Mesothelial cell of epicardium (in vitro differentiated cells): ENCODE data around the gene DNAAF1. TPM values are rescaled to one million over a fixed set of nuclear protein-coding genes. Genes with fewer than 3 reads are reported as not detected.
"Not testable (repeated sequence)": the region's sequence is repeated elsewhere in the genome, so short reads cannot be mapped to it uniquely, and the experiment has no call there.

ENCODE experiments used
- DNase-seq, 2 experiments: peaks; one replicate each; pipeline ENCODE4 v3.0.0; 2021; ENCODE audit warnings: low spot score in 2 of 2; ENCODE audit not compliant: unreplicated experiment in 2 of 2
- H3K27ac Mint-ChIP-seq: 2 replicates; pipeline ENCODE4 v1.8.0; 2021; ENCODE audit warnings: mixed read lengths
- H3K27me3 Mint-ChIP-seq: 2 replicates; pipeline ENCODE4 v1.8.0; 2021; ENCODE audit warnings: low read depth, mixed read lengths
- H3K36me3 Mint-ChIP-seq: 2 replicates; pipeline ENCODE4 v1.8.0; 2021; ENCODE audit warnings: mixed read lengths
- H3K4me1 Mint-ChIP-seq: 2 replicates; pipeline ENCODE4 v1.8.0; 2021; ENCODE audit warnings: mixed read lengths
- H3K4me3 Mint-ChIP-seq: 2 replicates; pipeline ENCODE4 v1.8.0; 2021; ENCODE audit warnings: mild to moderate bottlenecking, moderate library complexity, mixed read lengths
- H3K9me3 Mint-ChIP-seq: 2 replicates; pipeline ENCODE4 v1.8.0; 2021; ENCODE audit warnings: mixed read lengths
- total RNA-seq: library from RNA; stranded (reverse); gene quantifications from 3 replicates; pipeline ENCODE4 v1.2.1, GENCODE V29; 2021
- TF ChIP-seq, protein P1 (sequence below): fragments of 200-600 bp; sonication (generic); IDR thresholded peaks from one replicate; pipeline ENCODE4 v1.5.0; 2021; ENCODE audit warnings: antibody characterized with exemption; ENCODE audit not compliant: unreplicated experiment

The DNAAF1 gene
- total RNA-seq, 1 donor from 2014 or later, result 0.47 TPM

DNA sequence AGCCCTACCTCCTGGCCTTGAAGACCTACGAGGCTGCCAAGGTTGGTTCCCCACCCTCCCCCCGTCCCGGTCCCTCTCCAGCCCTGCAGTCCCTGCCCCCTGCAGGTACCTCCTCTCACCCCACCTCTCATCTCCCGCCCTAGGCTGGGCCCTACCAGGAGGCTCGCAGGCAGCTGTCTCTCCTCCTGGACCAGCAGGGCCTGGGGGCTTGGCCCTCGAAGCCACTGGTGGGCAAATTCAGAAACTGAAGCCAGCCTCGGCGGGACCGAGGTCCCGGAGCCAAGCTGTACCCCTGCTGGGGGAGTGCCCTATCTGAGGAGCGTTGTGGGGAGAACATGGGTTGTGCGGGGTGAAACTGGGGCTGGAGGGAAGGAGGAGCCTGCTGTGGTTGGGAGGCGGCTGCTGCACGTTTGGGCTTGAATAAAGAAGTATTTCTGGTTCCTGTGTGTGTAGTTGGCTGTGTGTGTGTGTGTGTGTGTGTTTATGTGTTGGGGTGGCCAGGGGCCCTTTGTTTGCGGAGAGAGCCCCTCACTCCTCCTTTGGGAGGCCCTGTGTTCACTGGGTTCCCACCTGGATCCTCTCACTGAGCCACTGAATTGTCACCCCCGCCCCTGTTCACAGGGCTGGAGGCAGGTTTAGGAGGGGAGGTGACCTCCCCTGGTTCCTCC lies 51.8 kb downstream of the DNAAF1 start:
- Mint-ChIP-seq H3K27me3 (no peaks in the 10 kb centered on the region), H3K4me1 (peaks cover 17% of the 10 kb centered on the region), H3K27ac (peak overlapping the region; percentile 90), H3K36me3 (no peaks in the 10 kb centered on the region), H3K9me3 (no peaks in the 10 kb centered on the region), H3K4me3 (peak overlapping the region; percentile 57)
- TF ChIP-seq, protein P1, sequence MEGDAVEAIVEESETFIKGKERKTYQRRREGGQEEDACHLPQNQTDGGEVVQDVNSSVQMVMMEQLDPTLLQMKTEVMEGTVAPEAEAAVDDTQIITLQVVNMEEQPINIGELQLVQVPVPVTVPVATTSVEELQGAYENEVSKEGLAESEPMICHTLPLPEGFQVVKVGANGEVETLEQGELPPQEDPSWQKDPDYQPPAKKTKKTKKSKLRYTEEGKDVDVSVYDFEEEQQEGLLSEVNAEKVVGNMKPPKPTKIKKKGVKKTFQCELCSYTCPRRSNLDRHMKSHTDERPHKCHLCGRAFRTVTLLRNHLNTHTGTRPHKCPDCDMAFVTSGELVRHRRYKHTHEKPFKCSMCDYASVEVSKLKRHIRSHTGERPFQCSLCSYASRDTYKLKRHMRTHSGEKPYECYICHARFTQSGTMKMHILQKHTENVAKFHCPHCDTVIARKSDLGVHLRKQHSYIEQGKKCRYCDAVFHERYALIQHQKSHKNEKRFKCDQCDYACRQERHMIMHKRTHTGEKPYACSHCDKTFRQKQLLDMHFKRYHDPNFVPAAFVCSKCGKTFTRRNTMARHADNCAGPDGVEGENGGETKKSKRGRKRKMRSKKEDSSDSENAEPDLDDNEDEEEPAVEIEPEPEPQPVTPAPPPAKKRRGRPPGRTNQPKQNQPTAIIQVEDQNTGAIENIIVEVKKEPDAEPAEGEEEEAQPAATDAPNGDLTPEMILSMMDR, result no peak
- peak in 1 of 2 experiments; percentile 54 for DNase-seq

GRCh38 chr16:84197466-84198128 lies 52.5 kb downstream of the DNAAF1 start:
- H3K4me1 Mint-ChIP-seq, result peaks cover 17% of the 10 kb centered on the region
- no peaks in the 10 kb centered on the region for H3K27me3 Mint-ChIP-seq
- peak overlapping the region; percentile 90 for H3K27ac Mint-ChIP-seq
- no peak for DNase-seq
- H3K9me3 Mint-ChIP-seq, result peaks cover 3% of the 10 kb centered on the region
- TF ChIP-seq, protein P1, result no peak
- no peak overlapping the region for H3K4me3 Mint-ChIP-seq
- H3K36me3 Mint-ChIP-seq, result no peaks in the 10 kb centered on the region

- Mint-ChIP-seq H3K9me3 (peaks cover 4% of the 10 kb centered on the region), H3K27ac (no peak overlapping the region), H3K4me1 (peaks cover 17% of the 10 kb centered on the region), H3K27me3 (no peaks in the 10 kb centered on the region), H3K36me3 (no peaks in the 10 kb centered on the region), H3K4me3 (no peak overlapping the region)
- TF ChIP-seq, protein P1, result no peak
- DNase-seq, result no peak
Measured at GRCh38 chr16:84198401-84198800, 53.3 kb downstream of the DNAAF1 start.

DNA sequence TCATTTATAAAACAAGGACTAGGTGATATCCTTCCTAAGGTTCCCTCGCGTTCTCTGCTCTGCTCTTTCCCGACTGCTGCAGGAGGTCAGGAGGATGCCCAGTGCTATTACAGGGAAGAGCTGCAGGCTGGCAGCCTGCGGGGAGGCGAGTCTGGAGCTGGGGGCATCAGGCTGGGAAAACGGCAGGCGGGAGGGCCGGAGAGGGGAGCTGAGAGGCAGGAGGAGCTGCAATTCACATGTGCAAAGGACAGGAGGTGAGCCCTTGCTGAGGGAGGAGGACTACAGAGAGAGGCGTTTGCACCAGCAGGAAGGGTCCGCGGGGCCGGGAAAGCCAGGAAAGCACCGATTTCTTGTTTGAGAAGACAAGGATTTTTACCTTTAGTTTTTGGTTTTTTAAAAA lies 54.0 kb downstream of the DNAAF1 start:
- H3K4me3 Mint-ChIP-seq, result no peak overlapping the region

DNA sequence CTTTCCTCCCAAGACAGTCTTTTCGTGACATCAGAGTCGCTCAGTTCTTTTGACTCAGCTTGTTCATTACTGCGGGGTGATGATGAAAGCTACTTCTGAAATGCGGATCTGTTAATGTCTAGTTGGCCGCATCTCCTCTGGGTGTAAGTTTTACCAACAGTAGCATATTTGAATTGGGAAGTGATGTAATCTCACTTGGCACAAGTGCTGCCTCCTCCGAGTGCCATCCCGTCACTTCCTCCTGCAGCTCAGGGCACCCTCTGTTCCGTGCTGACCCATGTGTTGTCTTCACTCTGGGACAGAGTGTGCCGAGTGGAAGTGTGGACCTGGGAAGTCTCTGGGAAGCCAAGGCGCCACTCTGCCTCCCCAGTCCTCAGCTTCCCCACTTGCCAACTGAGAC lies 54.8 kb downstream of the DNAAF1 start:
- H3K27ac Mint-ChIP-seq, result no peak overlapping the region
- no peak for DNase-seq
- H3K27me3 Mint-ChIP-seq, result no peaks in the 10 kb centered on the region
- no peaks in the 10 kb centered on the region for H3K36me3 Mint-ChIP-seq
- peaks cover 17% of the 10 kb centered on the region for H3K4me1 Mint-ChIP-seq
- H3K4me3 Mint-ChIP-seq, result no peak overlapping the region
- TF ChIP-seq, protein P1, result no peak
- peaks cover 4% of the 10 kb centered on the region for H3K9me3 Mint-ChIP-seq

More for the DNA sequence above, 54.0 kb downstream of the DNAAF1 start:
- Mint-ChIP-seq H3K4me1 (peaks cover 17% of the 10 kb centered on the region), H3K9me3 (peaks cover 4% of the 10 kb centered on the region), H3K27ac (no peak overlapping the region), H3K36me3 (no peaks in the 10 kb centered on the region), H3K27me3 (no peaks in the 10 kb centered on the region)
- DNase-seq, result no peak
- TF ChIP-seq, protein P1, result no peak

- H3K4me3 Mint-ChIP-seq, H3K9me3 Mint-ChIP-seq, DNase-seq, H3K4me1 Mint-ChIP-seq, H3K27ac Mint-ChIP-seq, H3K27me3 Mint-ChIP-seq, H3K36me3 Mint-ChIP-seq: not testable (repeated sequence)
Measured at GRCh38 chr16:84204551-84204950, 59.4 kb downstream of the DNAAF1 start.

- DNase-seq, H3K27me3 Mint-ChIP-seq, H3K36me3 Mint-ChIP-seq, H3K9me3 Mint-ChIP-seq, H3K4me1 Mint-ChIP-seq, H3K27ac Mint-ChIP-seq, H3K4me3 Mint-ChIP-seq: not testable (repeated sequence)
Measured at GRCh38 chr16:84205123-84205522, 60.0 kb downstream of the DNAAF1 start.
